NCI-H1436 (cell line): Measurements from ENCODE around the gene ADAMTS14.

Source experiments
- DNase-seq: peaks from one replicate; lab custom pipeline; 2025; lab: John Stamatoyannopoulos, UW

ADAMTS14 gene

GRCh38 chr10:70784471-70784870 lies 112.2 kb downstream of the ADAMTS14 start:
- DNase-seq, result no peak

GRCh38 chr10:70785190-70785589 lies 112.9 kb downstream of the ADAMTS14 start, which contains the start of gene TBATA:
TSS of gene TBATA (minus strand) at chr10:70785377. CDS start at chr10:70783379, 1,998 bp downstream.
- no peak for DNase-seq

- DNase-seq, result no peak
Measured at GRCh38 chr10:70786799-70787415, 114.6 kb downstream of the ADAMTS14 start.

- no peak for DNase-seq
Measured at GRCh38 chr10:70791386-70792039, 119.2 kb downstream of the ADAMTS14 start.

- DNase-seq, result no peak
Measured at GRCh38 chr10:70795613-70796012, 123.3 kb downstream of the ADAMTS14 start.

- no peak for DNase-seq
Measured at GRCh38 chr10:70797840-70798239, 125.5 kb downstream of the ADAMTS14 start.

- DNase-seq, result no peak
Measured at GRCh38 chr10:70799124-70799523, 126.8 kb downstream of the ADAMTS14 start.

GRCh38 chr10:70801854-70802253 lies 129.5 kb downstream of the ADAMTS14 start:
- DNase-seq, result no peak

GRCh38 chr10:70803775-70804420 lies 131.6 kb downstream of the ADAMTS14 start:
- DNase-seq, result no peak

GRCh38 chr10:70804421-70804808 lies 132.1 kb downstream of the ADAMTS14 start:
- DNase-seq, result no peak

GRCh38 chr10:70805619-70806215 lies 133.4 kb downstream of the ADAMTS14 start:
- no peak for DNase-seq

GRCh38 chr10:70806841-70807240 lies 134.5 kb downstream of the ADAMTS14 start:
- DNase-seq, result no peak

GRCh38 chr10:70807556-70807955 lies 135.2 kb downstream of the ADAMTS14 start:
- no peak for DNase-seq

GRCh38 chr10:70809011-70809611 lies 136.8 kb downstream of the ADAMTS14 start:
- no peak for DNase-seq

GRCh38 chr10:70809726-70810125 lies 137.4 kb downstream of the ADAMTS14 start:
- DNase-seq, result no peak

- no peak for DNase-seq
Measured at GRCh38 chr10:70810967-70811366, 138.7 kb downstream of the ADAMTS14 start.

- DNase-seq, result no peak
Measured at GRCh38 chr10:70811881-70812280, 139.6 kb downstream of the ADAMTS14 start.
